Activated CD8-positive, alpha-beta memory T cell treated with anti-CD3 and anti-CD28 coated beads, Interleukin-2, amount 50 U/mL, for 24 hours (primary cell): ENCODE results near the gene SSNA1.

ENCODE experiments used
- DNase-seq: peaks from one replicate; pipeline ENCODE4 v3.0.0-alpha.2; 2020; ENCODE audit errors: extremely low read depth

The SSNA1 gene

DNA sequence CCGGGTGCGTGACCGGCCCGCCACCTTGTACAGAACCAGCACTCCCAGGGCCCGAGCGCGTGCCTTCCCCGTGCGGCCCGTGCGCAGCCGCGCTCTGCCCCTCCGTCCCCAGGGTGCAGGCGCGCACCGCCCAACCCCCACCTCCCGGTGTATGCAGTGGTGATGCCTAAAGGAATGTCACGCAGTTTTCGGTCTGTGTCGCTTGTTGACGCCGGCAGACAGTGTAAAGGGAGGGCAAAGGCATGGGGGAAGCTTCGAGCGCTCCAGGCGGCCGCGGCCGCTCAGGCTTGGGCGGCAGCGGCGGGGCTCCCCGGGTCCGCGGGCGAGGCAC, 19.9 kb upstream of the SSNA1 start:
- no peak for DNase-seq

DNA sequence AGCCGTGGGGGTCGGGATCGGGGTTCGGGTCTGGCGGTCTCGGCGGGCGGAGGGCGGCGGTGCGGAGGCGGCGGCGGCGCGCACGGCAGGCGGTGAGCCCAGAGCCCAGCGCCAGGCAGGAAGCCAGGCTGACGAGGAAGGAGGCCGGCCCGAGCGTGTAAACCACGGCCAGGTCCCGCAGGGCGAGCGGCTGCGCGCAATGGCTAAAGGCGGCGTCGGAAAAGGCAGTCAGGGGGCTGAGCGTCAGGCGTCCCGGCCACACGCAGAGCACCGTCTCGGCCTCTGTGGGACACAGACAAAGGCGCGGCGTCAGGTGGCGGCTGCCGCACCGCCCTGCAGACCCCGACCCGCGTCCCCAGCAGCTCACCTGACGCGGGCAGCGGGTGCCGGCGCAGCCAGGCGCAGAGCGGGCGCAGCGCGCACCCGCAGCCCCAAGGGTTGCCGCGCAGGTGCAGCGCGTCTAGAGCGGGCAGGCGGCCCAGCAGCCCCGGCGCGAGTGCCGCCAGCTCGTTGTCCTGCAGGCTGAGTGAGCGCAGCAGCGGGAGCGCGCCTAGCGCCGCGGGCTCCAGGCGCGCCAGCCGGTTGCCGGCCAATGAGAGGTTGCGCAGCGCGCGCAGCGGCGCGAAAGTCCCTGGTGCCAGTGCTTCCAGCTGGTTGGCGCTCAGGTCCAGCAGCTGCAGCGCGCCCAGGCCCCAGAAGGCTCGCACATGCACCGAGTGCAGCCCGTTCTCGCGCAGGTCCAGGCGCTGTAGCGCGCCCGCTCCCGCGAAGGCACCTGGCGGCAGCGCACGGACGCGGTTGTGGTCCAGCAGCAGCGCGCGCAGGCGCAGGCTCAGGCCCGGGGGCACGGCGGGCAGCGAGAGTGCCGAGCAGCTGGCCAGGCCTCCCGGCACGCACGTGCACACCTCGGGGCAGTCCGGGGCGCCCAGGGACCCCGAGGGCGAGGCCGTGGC, 19.3 kb upstream of the SSNA1 start:
- no peak for DNase-seq

DNA sequence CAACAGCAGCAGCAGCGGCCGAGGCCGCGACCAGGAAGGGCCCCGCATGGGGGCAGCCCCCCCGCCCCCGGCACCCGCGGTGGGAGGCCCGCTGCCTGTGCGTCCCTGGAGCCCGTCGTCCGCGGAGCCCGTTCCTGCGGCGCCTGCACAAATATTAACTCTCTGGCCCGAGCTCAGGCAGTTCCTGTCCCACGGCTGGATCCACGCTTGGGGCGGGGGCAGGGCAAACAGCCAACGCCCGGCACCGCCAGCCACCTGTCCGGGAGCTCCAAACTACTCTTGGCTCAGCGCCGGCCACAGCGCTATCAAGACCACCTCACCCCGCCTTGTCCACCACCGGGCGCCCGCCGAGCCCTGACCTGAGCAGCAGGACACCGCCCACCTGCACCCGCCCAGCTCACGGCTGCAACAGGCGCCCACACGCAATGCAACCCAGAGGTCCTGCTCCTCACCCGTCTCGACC, 18.5 kb upstream of the SSNA1 start, which contains the start of gene LRRC26:
TSS of gene LRRC26 (minus strand) at position 156 of the 463 bp plus-strand sequence. CDS start at position 48, 108 bp downstream.
- no peak for DNase-seq

DNA sequence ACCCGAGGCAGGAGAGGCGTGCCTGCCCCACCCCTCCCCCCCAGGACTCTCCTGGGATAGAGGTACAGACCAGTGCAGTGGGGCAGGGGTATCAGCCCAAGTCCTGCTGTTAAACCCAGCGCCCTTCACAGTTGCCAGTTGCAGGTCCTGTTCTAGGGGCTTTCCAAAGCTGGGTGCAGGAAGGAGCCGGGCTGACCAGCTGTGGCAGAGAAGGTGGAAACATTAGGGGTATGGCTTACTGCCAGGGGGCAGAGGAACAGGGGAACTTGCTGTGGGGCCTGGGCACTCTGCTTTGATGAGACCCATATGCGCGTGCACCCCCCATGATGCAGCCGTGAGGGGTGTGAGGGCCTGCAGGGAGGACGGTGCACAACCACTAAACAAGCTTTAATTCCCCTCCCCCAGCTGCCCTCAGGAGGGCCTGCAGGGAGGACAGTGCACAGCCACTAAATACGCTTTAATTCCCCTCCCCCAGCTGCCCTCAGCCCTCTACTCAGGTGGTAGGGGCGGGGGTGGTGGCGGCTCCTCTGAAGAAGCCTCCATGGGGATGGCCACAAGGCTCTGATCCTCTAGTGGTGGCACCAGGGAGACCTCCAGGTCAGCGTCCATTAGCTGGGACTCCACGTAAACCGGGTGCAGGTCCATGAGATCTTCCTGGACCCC, 17.9 kb upstream of the SSNA1 start:
- no peak for DNase-seq

DNA sequence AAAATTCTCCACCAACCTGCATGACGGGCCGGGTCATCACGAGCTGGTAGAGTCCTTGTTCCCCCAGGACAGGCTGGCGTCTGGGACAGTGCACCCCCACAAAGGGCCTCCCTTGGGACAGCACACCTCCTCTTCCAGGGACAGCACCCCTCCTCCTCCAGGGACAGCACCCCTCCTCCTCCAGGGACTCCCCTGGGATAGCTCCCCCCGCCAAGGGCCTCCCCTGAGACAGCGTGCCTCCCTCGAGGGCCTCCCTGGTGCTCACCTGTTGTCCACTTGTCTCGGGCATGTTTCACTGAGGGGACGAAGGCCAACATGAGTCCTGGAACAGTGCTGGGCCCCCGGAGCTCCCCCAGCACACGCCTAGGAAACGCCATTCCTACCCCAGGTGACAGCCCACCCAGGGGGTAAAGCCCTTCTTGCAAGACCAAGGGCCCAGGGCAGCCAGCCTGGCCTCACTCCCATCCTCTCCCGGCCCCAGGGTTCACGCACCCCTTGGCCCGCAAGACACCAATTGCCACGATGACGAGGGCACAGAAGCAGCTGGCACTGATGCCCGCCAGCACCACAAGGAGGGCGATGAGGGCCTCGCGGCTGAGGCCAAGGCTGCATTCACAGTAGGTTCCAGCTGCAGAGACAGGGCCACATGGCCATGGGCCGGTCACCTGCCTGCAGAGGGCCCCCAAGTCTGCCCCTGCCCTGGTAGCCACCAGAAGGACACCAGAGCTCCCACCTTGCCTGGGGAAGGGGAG, 17.2 kb upstream of the SSNA1 start:
- DNase-seq = no peak

DNA sequence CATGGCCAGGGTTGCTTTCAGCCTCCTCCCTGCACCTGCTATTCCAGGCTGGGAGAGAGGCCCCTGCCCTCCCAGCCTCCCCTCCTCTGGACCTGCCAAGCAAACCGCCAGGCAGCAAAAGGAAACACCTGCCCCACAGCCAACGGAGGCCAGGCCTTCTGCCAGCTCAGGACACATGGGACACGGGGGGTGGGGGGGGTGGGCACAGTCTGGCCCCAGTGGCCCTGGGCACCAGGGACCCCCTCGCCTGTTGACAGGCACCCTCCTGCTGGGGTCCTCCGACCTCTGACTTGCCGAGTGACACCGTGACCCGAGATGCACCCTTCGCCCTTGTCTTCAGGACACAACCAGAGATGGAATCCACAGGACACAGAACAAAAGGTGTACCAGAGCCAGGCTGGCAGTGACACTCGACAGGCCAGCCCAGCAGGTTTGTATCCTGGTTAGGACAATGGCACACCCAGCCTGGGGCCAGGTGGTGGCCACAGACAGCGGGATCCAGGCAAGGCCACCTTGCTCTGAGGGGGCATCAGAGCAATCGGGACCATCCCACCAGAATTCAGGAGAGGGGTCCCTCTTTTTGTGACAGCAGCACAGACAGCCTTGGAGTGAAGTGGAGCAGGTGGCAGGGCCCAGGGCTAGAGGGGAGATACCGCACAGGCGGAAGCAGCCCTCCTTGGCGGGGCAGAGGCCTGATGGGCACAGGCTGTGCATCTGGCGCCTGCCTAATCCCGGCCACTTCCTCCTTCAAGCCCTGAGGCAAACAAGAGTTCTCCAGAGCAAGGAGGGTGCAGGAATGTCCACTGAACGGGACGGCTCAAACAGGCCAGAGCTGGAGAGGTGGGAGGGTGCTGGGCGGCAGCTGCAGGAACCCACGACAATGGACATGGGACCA, 15.3 kb upstream of the SSNA1 start:
- DNase-seq = no peak

DNA sequence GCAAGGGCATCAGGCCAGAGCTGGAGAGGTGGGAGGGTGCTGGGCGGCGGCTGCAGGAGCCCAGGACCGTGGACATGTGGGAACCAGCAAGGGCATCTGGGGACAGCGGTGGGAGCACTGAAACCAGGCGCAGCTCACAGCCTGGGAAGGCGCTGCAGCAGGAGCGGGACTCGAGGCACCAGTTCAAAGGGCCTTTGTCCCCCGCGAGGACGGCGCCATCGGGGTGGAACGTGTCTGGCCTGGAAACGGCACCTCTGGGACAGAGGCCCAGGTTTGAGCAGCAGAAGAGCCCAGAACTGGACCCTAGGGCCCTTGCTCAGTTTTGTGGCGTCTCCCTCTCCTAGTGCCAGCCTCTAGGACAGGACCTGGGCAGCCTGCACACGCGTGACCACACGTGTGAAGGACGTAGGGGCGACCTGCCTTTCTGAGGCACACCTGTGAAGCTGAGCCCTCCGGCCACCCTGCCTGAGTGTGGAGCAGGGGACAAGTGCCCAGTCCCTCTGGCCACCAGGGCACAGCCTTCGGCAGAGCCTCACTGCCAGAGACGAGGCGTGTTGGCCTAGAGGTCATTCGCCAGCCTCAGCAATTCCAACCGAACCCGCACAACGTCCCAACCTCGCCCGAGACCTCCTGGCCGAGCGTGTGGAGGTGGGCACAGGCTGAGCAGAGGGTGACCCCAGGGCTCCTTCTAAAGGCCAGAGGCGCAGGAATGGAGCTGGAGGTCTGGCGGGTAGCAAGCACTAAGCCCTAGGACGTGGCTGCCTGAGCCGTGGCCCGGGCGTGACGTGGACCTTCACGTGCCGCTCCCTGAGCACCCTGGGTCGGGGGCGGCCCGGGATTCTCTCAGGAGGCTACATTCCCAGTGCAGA, 14.4 kb upstream of the SSNA1 start:
- no peak for DNase-seq

DNA sequence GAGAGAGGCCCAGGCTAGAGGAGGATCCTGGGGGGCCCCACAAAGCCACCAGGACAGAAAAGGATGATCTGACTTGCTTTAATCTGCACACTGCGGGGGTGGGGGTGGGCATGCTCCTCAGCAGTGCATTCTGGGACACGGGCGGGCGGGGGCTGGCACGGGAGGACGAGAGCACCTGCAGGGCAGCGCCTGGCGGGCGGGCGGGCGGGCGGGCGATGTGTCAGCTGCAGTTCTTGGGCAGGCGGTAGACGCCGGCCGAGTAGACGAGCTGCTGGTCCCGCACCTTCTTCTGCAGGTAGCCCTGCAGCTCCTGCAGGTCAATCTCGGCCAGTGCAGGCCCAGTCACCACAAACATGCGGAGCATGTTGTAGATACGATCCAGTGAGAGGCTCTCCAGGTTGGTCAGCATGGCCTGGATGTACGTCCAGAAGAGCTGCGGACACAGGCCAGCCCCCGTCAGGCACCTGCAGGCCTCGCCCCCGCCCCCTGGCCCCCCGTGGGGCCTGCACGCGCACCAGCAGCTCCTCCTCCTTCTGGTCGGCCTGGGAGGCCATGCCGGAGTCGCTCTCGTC, 13.7 kb upstream of the SSNA1 start:
- DNase-seq = no peak

DNA sequence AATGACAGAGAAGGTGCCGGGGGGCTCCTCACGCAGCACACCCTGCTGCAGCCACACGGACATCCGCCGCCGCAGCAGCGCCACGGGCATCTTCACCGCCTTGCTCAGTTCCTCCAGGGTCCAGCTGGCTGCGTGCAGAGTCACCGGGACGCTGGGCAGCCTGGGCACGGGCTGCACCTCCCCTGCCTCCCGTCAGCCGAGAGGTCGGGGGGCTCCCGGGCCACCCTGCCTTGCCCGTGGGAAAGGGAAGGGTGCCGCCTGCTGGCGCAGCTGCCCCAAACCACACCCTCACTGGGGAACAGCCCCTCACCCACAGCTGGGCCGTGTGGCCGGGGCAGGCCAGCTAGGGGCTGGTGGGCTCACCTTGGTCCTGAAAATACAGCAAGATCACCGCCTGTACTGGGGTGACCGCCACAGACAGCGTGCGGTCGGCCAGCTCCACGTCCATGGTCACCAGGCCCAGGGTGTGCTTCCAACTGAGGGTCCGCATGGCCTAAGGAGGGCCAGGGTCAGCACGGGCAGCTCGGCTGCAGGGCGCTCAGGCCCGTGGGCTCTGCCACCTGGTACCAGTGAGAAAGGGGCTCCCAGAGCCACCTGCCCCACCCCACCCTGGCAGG, 13.0 kb upstream of the SSNA1 start:
- no peak for DNase-seq

DNA sequence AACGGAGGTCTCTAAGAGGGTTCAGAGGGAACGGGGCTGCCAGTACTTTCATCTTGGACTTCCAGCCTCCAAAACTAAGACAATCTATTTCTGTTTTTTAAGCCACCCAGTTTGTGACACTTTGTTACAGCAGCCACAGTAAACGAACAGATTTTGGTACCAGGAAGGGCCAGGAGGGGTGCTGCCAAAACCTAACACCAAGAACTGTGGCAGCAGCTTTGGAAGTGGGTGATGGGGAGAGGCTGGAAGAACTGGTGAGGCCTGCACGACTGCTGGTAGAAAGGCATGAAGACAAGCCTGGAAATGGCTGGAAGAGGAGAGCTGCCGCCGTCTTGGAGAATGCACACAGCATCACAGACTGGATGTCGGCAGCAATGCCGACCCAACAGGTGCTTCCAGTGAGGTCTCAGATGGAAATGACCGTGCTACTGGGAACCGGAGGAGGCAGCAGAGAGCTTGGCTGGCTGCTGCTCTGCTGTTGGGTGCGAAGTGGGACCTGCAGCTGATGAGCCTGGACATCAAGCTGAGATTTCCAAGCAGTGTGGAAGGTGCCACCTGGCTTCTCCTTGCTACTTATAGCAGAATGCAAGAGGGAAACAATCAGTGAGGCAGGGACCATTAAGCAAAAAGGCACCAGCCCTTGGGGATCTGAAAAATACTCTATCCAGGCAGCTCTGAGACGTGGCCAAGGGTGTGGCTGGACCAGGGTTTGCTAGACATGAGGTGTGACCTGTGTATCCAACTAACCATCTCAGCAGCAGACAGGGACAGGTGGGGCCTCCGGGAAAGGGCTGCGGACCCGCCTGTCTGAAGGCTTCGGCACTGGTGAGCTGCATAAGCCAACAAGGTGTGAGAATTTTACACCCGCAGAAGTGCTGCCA, 11.9 kb upstream of the SSNA1 start:
- no peak for DNase-seq

DNA sequence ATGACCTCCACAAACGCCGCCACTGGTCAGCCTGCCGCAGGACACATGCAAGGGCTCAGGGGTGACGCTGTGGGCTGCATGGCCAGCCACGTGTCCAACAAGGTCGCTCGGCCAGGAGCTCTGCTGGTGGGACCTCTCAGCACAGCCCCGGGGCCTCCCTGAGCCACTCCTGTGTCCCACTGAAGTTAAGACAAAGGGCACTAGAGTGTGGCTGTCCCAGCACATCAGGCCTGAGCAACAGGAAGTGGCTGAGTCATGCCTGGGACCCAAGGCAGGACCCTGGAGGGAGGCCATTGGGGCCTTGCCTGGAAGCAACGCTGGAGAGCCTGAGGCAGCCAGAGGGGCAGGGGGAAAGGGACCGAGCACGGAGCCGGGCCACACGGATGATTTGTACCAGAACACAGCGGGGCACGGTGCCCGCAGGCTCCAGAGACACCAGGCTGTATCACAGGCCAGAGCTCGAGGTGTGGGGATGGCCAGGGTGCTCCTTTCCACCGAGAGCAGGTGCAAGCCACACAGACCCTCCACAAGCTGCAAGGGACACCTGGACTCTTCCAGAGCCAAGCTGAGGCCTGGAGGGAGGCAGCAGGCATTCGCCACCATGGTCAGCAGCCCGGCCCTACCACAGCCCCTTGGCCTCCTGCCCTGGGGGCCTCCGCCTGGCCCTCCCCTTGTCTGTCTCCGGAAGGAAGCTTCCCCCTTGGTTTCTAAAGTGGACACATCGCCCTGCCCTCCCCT, 10.1 kb upstream of the SSNA1 start:
- DNase-seq = no peak

DNA sequence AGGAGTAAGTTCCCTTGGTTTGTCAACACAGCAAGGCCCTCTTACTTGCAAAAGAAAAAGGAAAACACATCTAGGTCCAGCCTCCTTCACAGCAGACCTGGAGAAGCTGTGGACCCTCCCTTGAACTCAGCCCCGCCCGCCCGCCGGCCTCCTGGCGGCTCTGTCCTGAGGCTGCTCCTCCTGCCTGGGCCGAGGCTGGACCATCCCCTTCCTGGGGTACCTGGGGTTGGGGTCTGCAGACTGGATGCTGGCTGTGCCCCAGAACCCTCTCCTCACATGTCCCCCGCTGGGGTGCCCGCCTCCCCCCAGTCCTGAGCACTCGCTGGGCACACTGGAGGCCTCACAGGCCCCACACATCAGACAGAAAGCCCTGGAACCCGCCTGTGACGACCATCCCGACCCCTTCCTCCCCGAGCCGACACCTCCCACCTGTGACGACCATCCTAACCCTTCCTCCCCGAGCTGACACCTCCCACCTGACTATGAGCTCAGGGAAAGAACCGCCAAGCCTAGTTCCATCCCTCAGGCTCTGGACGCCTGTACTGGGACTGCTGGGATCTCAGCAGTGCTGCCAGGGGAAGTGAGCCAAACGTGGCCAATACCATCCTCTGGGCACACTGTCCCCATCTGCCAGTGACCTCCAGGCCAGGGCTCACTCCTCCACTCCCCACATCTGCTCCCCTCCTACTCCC, 9.4 kb upstream of the SSNA1 start:
- no peak for DNase-seq

DNA sequence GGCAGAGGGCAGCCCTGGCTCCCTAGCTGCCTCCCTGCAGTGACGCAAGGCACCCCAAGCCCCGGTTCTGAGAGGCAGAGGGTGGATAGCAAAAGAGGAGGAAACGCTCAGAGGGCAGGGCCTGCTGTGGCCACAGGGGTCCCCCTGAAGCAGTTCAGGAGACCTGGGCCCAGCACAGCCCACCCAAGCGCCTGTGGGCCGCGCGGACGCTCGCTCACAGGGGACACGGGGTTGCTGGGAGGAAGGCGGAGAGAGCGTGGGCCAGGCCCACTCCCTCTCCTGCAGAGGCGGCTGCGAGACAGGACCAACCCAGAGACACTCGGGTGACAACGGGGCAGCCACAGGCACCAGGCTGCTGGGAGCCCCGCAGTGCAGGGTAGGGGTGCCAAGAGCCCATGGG, 8.7 kb upstream of the SSNA1 start:
- DNase-seq = no peak

DNA sequence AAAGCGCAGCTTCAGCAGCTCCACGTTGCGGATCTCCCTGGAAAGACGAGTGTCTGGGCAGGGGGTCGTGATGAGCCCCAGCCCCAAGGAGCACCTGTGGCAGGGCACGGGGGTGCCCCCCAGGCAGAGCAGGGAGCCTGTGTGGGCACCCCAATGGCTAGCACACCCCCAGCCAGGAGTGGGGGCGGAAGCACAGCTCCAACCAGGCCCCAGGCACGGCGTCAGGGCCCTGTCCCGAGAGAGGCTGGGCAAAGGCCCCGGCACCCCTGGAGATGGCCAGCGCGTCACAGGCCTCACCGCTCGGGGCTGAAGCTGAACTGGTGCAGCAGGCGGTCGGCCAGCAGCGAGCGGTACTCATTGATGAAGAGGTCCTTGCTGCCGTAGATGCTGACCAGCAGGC, 8.0 kb upstream of the SSNA1 start:
- no peak for DNase-seq

DNA sequence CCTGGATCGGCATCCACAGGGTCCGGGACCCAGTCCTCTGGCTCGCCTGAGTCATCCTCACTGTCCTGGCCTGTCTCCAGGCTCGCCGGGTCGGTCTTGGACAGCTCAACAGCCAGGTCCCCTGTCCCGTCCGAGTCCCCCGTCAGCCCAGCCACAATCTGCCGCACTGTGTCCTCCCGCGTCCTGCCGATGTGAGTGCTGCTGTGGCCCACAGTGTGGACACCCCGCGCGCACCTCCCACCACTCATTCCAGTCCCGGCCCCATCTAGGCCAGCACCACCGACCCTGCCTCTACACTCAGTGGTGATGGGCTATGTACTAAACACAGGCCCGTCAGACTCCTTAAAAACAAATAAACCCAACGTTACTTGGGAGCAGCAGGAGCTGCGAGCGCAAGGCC, 6.8 kb upstream of the SSNA1 start:
- no peak for DNase-seq

DNA sequence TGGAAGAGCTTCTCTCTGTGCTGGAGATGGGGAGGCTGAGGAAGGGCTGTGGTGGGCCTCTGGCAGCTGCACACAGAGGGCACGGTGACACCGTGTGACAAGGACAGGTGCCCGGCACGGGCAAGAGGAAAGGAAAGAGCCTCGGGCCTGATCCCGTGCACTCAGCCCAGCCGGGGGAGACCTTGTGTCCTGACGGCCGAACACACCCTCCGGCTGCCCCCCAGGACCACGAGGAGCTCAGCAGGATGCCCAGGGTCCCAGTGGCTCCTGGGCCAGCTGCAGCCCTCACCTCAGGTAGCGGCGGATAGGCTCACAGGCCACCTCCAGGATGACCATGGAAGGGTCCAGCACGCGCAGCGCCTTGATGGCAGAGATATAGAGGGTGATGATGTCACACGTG, 5.6 kb upstream of the SSNA1 start:
- no peak for DNase-seq

DNA sequence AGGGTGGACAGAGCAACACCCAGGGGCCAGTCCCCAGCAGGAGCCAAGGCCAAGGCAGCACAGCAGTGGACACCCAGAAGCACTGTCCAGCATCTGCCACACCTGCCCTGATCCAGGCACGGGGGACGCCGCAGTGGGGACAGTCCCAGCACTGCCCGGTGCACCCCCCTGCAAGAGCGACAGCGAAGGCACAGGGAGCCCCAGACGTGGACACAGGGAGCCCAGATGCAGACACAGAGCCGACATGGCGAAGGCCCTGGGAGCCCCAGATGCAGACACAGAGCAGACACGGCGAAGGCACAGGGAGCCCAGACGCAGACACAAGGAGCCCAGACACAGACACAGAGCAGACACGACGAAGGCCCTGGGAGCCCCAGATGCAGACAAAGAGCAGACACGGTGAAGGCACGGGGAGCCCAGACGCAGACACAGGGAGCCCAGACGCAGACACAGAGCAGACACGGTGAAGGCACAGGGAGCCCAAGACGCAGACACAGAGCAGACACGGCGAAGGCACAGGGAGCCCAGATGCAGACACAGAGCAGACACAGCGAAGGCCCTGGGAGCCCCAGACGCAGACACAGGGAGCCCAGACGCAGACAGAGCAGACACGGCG, 4.4 kb upstream of the SSNA1 start:
- DNase-seq = no peak
